Amniotic epithelial cell (primary cell): ENCODE measurements around the gene TCP1.
"Not testable (repeated sequence)": the region's sequence is repeated elsewhere in the genome, so short reads cannot be mapped to it uniquely, and the experiment has no call there.

ENCODE experiments used
- DNase-seq: peaks from one replicate; pipeline ENCODE4 v3.0.0-alpha.2; 2010; ENCODE audit warnings: low read depth

Gene TCP1

GRCh38 chr6:159739341-159739740 lies 50.1 kb downstream of the TCP1 start:
- no peak for DNase-seq

- no peak for DNase-seq
These were observed 52.5 kb downstream of the TCP1 start for GRCh38 chr6:159736908-159737307.

GRCh38 chr6:159733395-159733794 lies 56.0 kb downstream of the TCP1 start:
- not testable (repeated sequence) for DNase-seq

- DNase-seq, result not testable (repeated sequence)
These were observed 56.9 kb downstream of the TCP1 start for GRCh38 chr6:159732550-159732949.

GRCh38 chr6:159730332-159730676 lies 59.1 kb downstream of the TCP1 start:
- DNase-seq, result no peak

GRCh38 chr6:159729598-159730331 lies 59.6 kb downstream of the TCP1 start:
- no peak for DNase-seq

- no peak for DNase-seq
These were observed 60.9 kb downstream of the TCP1 start for GRCh38 chr6:159728531-159728964.
